ENCODE measurements around the gene NUBP2. TPM values are rescaled to one million over a fixed set of nuclear protein-coding genes. Genes with fewer than 3 reads are reported as not detected.

The NUBP2 gene
- total RNA-seq, 1 donor from 2014 or later = 66.1 TPM

DNA sequence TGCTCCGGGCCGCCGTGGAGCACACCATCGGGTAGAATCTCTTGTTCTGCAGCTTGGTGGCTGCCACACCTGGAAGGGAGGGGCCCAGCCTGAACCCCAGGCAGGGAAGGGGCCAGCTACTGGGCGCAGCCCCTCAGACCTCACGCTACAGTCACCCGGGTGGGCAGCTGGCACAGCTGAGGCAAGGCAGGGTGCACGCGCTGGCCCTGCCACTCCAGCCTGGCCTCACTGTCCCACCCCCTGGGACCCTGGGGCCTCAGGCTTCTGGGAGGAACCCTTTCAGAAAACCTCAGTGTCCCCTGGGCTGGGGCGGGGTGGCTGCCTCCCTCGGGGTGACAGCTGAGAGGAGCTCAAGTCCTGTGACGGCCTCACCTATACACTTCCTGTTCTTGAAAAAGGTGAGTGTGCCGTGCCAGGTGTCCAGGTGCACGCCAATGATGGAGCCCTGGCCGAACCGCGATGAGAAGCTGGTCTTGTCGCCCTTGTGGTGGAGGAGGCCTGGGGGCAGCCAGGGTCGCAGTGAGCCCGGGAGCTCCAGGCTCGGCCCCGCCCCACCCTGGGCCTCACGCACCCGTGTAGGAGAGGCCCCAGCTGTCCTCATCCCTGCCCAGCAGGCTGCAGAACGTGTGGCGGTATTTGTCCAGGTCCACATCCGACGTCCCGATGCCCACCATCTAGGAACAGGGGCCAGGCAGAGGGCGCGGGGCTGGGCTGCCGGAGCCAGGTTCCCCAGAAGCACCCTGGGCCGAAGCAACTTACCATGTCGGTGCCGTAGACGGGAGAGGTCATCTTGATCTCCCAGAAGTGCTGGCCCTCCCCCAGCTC, 5.2 kb upstream of the NUBP2 start:
- peaks cover 6% of the 10 kb centered on the region for H3K9me3 Mint-ChIP-seq (ENCODE audit: unreplicated experiment)
- no peak overlapping the region for H3K27ac Mint-ChIP-seq (ENCODE audit: unreplicated experiment)
- no peaks in the 10 kb centered on the region for H3K36me3 Mint-ChIP-seq (ENCODE audit: unreplicated experiment)
- no peak overlapping the region for H3K4me3 Mint-ChIP-seq (ENCODE audit: unreplicated experiment)
- H3K4me1 Mint-ChIP-seq (ENCODE audit: low read depth, unreplicated experiment) = peaks cover 11% of the 10 kb centered on the region
- H3K27me3 Mint-ChIP-seq (ENCODE audit: unreplicated experiment) = peaks cover 17% of the 10 kb centered on the region
- DNase-seq = peak; percentile 16
- TF ChIP-seq CTCF (IDR thresholded peaks at IDR 0.05; ENCODE audit: partially characterized antibody, unreplicated experiment) = no peak

DNA sequence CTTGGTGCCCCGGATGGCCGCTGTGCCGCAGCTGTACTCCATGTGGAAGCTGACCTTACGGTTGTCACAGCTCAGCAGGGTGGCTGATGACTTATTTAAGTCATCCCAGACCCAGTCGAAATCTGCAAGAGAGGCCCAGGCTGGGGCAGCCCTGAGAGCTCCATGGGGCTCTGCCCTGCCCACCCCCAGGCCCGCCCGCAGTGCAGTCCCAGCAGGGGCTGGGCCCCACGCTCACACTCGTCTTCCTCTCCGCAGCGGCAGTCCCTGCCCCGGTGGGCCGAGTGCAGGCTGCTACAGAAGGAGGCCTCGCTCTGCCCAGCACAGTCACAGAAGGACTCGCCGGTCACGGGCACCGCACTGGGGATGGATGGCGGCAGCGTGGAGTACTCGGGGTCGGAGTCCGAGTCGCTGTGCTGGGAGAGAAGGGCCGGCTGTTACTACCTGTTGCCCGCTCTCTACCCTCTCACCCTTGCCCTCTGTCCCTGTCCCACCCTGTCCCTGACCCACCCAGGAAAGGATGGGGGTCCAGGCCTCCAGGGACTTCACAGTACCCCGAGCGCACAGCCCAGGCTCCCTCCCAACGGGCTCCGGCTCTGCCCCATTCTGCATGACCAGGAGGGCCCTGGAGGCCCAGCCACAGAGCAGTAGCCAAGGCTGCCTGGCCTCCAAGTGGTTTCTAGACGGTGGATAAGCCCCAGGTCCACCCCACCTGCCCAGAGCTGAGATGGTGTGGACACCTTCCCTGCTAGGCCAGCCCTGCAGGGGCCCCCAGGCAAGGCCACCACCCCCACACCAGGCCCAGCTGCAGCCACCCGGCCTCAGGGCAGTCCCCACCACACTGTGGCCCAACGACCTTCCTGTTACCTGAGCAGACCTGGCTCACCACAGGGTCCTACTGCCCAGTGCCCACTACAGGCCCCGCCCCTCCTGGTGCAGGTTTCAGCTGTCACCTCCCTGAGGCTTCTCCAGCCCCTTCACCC, 4.3 kb upstream of the NUBP2 start:
- peak; percentile 18 for DNase-seq
- TF ChIP-seq CTCF (IDR thresholded peaks at IDR 0.05; ENCODE audit: partially characterized antibody, unreplicated experiment) = no peak
- H3K36me3 Mint-ChIP-seq (ENCODE audit: unreplicated experiment) = no peaks in the 10 kb centered on the region
- H3K27me3 Mint-ChIP-seq (ENCODE audit: unreplicated experiment) = peaks cover 23% of the 10 kb centered on the region
- H3K4me1 Mint-ChIP-seq (ENCODE audit: low read depth, unreplicated experiment) = peaks cover 11% of the 10 kb centered on the region
- peaks cover 7% of the 10 kb centered on the region for H3K9me3 Mint-ChIP-seq (ENCODE audit: unreplicated experiment)
- H3K4me3 Mint-ChIP-seq (ENCODE audit: unreplicated experiment) = no peak overlapping the region
- H3K27ac Mint-ChIP-seq (ENCODE audit: unreplicated experiment) = no peak overlapping the region

DNA sequence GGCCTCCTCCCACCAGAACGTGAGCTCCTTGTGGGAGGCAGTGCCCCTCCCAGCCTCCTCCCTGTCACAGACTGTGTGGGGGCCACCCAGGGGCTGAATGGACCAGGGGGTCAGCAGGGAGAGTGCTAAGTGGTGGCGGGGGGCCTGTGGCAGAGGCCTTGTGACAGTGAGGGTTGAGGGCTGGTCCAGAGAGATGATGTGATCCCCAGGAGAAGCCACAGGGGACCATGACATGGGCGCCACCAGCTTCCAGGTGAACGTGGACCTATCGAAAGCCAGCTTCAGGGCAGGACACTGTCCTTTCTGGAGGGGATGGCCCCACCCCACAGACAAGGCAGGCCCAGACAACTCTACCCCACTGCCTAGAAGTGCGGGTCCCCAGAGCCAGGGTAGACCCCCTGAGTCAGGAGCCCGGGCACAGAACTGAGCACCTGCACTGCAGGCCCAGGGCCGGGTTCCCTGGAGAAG, 3.5 kb upstream of the NUBP2 start:
- H3K27ac Mint-ChIP-seq (ENCODE audit: unreplicated experiment) = no peak overlapping the region
- peaks cover 23% of the 10 kb centered on the region for H3K27me3 Mint-ChIP-seq (ENCODE audit: unreplicated experiment)
- H3K9me3 Mint-ChIP-seq (ENCODE audit: unreplicated experiment) = peaks cover 7% of the 10 kb centered on the region
- H3K4me1 Mint-ChIP-seq (ENCODE audit: low read depth, unreplicated experiment) = peaks cover 11% of the 10 kb centered on the region
- TF ChIP-seq CTCF (IDR thresholded peaks at IDR 0.05; ENCODE audit: partially characterized antibody, unreplicated experiment) = no peak
- H3K36me3 Mint-ChIP-seq (ENCODE audit: unreplicated experiment) = no peaks in the 10 kb centered on the region
- no peak overlapping the region for H3K4me3 Mint-ChIP-seq (ENCODE audit: unreplicated experiment)
- DNase-seq = no peak

- peaks cover 10% of the 10 kb centered on the region for H3K4me1 Mint-ChIP-seq (ENCODE audit: low read depth, unreplicated experiment)
- peaks cover 23% of the 10 kb centered on the region for H3K27me3 Mint-ChIP-seq (ENCODE audit: unreplicated experiment)
- H3K9me3 Mint-ChIP-seq (ENCODE audit: unreplicated experiment) = peaks cover 7% of the 10 kb centered on the region
- TF ChIP-seq CTCF (IDR thresholded peaks at IDR 0.05; ENCODE audit: partially characterized antibody, unreplicated experiment) = no peak
- DNase-seq = peak; percentile 14
- H3K36me3 Mint-ChIP-seq (ENCODE audit: unreplicated experiment) = no peaks in the 10 kb centered on the region
- no peak overlapping the region for H3K4me3 Mint-ChIP-seq (ENCODE audit: unreplicated experiment)
- H3K27ac Mint-ChIP-seq (ENCODE audit: unreplicated experiment) = no peak overlapping the region
These were observed 2.8 kb upstream of the NUBP2 start for GRCh38 chr16:1779741-1780676.

Data from glutamatergic neuron (in vitro differentiated cells).